Fibroblast of lung (primary cell): Measurements from ENCODE around the gene SYTL1.

ENCODE experiments used
- EZH2 ChIP-seq: IDR thresholded peaks from 2 replicates; pipeline ENCODE4 v1.5.1; 2012; ENCODE audit warnings: low read length, control low read depth, mild to moderate bottlenecking; ENCODE audit errors: missing control alignments
- TF ChIP-seq, protein P1 (sequence below), 2 donors: IDR thresholded peaks in 1 of 2; conservative IDR thresholded peaks in 1 of 2; 1 replicate in 1 of 2; 2 replicates in 1 of 2; pipeline ENCODE4 v1.5.1; 2011 to 2012; ENCODE audit warnings: low read length in 2 of 2, control low read depth in 1 of 2, inconsistent platforms in 1 of 2, low read depth in 1 of 2, mild to moderate bottlenecking in 1 of 2

DNA sequence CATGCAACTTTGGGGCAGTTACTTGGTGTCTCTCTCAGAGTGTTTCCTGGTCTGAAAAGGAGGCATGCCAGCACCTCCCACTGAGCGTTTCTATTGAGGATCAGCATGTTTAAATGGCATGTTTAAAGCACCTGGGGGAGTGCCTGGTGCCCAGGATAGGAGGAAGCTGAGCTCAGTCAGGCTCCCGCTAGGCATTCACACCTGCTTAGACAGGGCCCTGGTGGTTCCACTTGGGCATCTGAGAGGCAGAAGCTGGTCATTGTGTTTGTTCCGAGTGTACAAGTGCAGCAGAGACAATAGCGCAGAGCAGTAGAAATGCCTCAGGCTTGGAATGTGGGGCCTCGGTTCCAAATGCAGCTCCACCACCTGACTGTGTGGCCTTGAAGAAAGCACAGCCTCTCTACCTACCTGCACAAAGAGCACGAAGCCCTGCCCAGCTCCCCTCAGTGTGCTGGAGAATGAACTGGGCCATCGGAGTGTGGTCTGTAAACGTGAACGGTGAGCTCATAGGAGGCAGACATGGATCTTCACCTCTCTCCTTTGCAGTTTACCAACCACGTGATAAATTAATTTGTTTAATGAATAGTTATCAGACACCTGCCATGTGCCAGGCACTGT lies 40.1 kb upstream of the SYTL1 start:
- TF ChIP-seq, protein P1, sequence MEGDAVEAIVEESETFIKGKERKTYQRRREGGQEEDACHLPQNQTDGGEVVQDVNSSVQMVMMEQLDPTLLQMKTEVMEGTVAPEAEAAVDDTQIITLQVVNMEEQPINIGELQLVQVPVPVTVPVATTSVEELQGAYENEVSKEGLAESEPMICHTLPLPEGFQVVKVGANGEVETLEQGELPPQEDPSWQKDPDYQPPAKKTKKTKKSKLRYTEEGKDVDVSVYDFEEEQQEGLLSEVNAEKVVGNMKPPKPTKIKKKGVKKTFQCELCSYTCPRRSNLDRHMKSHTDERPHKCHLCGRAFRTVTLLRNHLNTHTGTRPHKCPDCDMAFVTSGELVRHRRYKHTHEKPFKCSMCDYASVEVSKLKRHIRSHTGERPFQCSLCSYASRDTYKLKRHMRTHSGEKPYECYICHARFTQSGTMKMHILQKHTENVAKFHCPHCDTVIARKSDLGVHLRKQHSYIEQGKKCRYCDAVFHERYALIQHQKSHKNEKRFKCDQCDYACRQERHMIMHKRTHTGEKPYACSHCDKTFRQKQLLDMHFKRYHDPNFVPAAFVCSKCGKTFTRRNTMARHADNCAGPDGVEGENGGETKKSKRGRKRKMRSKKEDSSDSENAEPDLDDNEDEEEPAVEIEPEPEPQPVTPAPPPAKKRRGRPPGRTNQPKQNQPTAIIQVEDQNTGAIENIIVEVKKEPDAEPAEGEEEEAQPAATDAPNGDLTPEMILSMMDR (conservative IDR thresholded peaks at IDR 0.05 in 1 of 2, IDR thresholded peaks at IDR 0.05 in 1 of 2; ENCODE audit: low read depth in 1 of 2, low read length in 2 of 2): no peak
- no peak for TF ChIP-seq EZH2
